Loucy (cell line): ENCODE measurements around the gene RPH3AL.

Source experiments
- H2AFZ ChIP-seq: fragments of 200-600 bp; sonication (generic); 2 replicates; pipeline ENCODE4 v1.6.0; 2016; ENCODE audit warnings: antibody characterized with exemption, mild to moderate bottlenecking, low read length, moderate library complexity
- H3F3A ChIP-seq: fragments of 200-600 bp; 2 replicates; pipeline ENCODE4 v1.6.0; 2016; ENCODE audit warnings: antibody characterized with exemption, low read depth, mild to moderate bottlenecking
- H3K27me3 ChIP-seq: fragments of 200-600 bp; sonication (generic); 2 replicates; pipeline ENCODE4 v1.6.1; 2014; ENCODE audit warnings: low read length, mild to moderate bottlenecking; ENCODE audit not compliant: insufficient read depth, poor library complexity, severe bottlenecking
- H3K36me3 ChIP-seq: fragments of 200-600 bp; sonication (generic); 2 replicates; pipeline ENCODE4 v1.6.1; 2016; ENCODE audit warnings: low read length; ENCODE audit not compliant: insufficient read depth
- H3K4me1 ChIP-seq: fragments of 200-600 bp; sonication (generic); 2 replicates; pipeline ENCODE4 v1.5.1; 2014; ENCODE audit warnings: low read length, mild to moderate bottlenecking; ENCODE audit not compliant: insufficient read depth, poor library complexity, severe bottlenecking
- H3K4me2 ChIP-seq: fragments of 200-600 bp; sonication (generic); 2 replicates; pipeline ENCODE4 v1.6.0; 2014; ENCODE audit warnings: antibody characterized with exemption, low read length, low read depth, mild to moderate bottlenecking; ENCODE audit not compliant: poor library complexity, severe bottlenecking
- H3K4me3 ChIP-seq: fragments of 200-600 bp; sonication (generic); 2 replicates; pipeline ENCODE4 v1.5.1; 2014; ENCODE audit warnings: low read length, mild to moderate bottlenecking, mixed read lengths; ENCODE audit not compliant: poor library complexity, severe bottlenecking
- H3K79me2 ChIP-seq: fragments of 200-600 bp; sonication (generic); 2 replicates; pipeline ENCODE4 v1.6.1; 2014; ENCODE audit warnings: low read length; ENCODE audit not compliant: insufficient read depth
- H3K9ac ChIP-seq: fragments of 200-600 bp; sonication (generic); 2 replicates; pipeline ENCODE4 v1.6.0; 2014; ENCODE audit warnings: mild to moderate bottlenecking, low read depth, low read length, moderate library complexity; ENCODE audit not compliant: poor library complexity, severe bottlenecking
- H3K9me2 ChIP-seq: fragments of 200-600 bp; sonication (generic); replicated peaks from 2 replicates; pipeline ENCODE4 v1.6.1; 2016; ENCODE audit warnings: low read depth, low read length, mixed read lengths
- H3K9me3 ChIP-seq: fragments of 200-600 bp; sonication (generic); 2 replicates; pipeline ENCODE4 v1.6.1; 2014; ENCODE audit warnings: mild to moderate bottlenecking, antibody characterized with exemption, low read length, low read depth; ENCODE audit not compliant: insufficient read depth
- H4K20me1 ChIP-seq: fragments of 200-600 bp; sonication (generic); 2 replicates; pipeline ENCODE4 v1.6.0; 2014; ENCODE audit warnings: antibody characterized with exemption, low read length, mild to moderate bottlenecking; ENCODE audit not compliant: insufficient read depth, poor library complexity, severe bottlenecking
- EZH2phosphoT487 ChIP-seq: fragments of 200-600 bp; IDR thresholded peaks from 2 replicates; pipeline ENCODE4 v1.6.1; 2018; ENCODE audit warnings: antibody characterized with exemption, mild to moderate bottlenecking, moderate library complexity, borderline replicate concordance
- TF ChIP-seq, protein P1 (sequence below): fragments of 200-600 bp; sonication (generic); conservative IDR thresholded peaks from 2 replicates; pipeline ENCODE4 v1.5.1; 2014; ENCODE audit warnings: mild to moderate bottlenecking, antibody characterized with exemption, low read length

Gene RPH3AL

DNA sequence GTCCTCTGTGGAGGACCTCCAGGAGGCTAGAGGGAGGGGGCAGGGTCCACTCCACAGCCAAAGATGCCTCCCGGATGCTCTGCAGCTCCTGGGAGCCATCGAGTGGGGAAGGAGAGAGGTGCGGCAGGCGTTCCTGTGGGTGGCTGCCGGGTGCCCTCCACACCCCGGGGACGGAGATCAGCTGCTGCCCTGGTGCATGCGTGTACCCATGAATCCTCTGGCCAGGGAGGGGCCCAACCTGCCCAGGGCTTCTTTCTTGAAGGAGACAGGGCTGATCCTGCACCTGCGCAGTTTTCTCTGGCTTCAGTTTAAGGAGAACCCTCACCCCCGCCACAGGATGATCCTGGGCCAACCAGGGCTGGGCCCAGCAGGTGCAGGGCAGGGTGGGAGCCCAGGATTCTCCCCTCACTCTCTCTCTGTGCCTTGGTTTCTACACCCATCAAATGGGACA, 137.7 kb downstream of the RPH3AL start:
- Histone ChIP-seq H4K20me1 (no peaks in the 10 kb centered on the region), H3K9ac (no peak overlapping the region), H3K27me3 (no peaks in the 10 kb centered on the region), H3K4me2 (no peak overlapping the region), H3K9me2 (no peaks in the 10 kb centered on the region), H3K36me3 (no peaks in the 10 kb centered on the region), H2AFZ (no peak overlapping the region), H3K79me2 (no peaks in the 10 kb centered on the region), H3K4me1 (no peaks in the 10 kb centered on the region), H3K4me3 (no peak overlapping the region), H3K9me3 (peaks cover 7% of the 10 kb centered on the region; the same call in 1 of the 2 replicates), H3F3A (no peaks in the 10 kb centered on the region)
- TF ChIP-seq EZH2phosphoT487, result no peak
- TF ChIP-seq, protein P1, sequence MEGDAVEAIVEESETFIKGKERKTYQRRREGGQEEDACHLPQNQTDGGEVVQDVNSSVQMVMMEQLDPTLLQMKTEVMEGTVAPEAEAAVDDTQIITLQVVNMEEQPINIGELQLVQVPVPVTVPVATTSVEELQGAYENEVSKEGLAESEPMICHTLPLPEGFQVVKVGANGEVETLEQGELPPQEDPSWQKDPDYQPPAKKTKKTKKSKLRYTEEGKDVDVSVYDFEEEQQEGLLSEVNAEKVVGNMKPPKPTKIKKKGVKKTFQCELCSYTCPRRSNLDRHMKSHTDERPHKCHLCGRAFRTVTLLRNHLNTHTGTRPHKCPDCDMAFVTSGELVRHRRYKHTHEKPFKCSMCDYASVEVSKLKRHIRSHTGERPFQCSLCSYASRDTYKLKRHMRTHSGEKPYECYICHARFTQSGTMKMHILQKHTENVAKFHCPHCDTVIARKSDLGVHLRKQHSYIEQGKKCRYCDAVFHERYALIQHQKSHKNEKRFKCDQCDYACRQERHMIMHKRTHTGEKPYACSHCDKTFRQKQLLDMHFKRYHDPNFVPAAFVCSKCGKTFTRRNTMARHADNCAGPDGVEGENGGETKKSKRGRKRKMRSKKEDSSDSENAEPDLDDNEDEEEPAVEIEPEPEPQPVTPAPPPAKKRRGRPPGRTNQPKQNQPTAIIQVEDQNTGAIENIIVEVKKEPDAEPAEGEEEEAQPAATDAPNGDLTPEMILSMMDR, result no peak

DNA sequence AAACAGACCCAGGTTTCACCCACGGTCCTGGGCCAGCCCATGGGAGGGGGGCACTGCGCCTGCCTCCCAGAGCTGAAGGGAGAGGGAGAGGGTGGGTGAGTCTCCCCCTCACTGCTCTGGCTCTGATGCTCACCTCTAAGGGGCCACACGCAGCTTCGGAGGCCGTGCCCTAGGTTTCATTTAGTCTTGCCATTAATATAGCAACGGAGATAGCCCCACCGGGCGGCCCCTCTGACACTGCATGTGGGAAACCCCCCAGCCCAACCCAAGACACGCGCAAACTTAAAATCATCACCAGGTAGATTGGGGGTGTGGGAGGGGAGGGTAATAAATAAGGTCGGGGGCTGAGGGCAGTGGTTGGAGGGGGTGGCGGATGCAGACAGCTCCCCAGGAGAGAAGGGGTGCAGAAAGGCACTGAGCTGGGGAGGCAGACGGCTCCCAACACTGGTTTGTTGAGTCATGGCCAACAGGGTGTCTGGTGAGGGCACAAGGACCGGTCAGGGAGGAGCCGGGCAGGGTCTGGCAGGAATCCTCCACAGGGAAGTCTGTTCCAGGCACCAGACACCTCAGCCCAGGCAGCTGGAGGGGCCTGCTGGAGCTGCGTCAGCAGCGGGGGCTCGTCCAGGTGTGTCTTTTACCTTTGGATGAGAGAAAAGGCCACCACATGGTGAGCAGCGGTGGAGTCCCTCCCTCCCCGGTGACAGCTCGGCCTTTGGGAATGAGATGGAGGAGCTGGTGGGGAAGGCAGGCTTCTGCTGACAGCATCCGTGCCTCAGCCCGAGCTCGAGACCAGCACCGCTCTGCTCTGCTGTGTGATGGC, 139.1 kb downstream of the RPH3AL start:
- Histone ChIP-seq H3K9ac (no peak overlapping the region), H3K4me1 (no peaks in the 10 kb centered on the region), H3K9me2 (no peaks in the 10 kb centered on the region), H3K79me2 (no peaks in the 10 kb centered on the region), H3F3A (no peaks in the 10 kb centered on the region), H3K4me3 (no peak overlapping the region), H3K9me3 (peaks cover 6% of the 10 kb centered on the region; the same call in 1 of the 2 replicates), H3K4me2 (no peak overlapping the region), H4K20me1 (no peaks in the 10 kb centered on the region), H3K27me3 (no peaks in the 10 kb centered on the region), H3K36me3 (no peaks in the 10 kb centered on the region), H2AFZ (no peak overlapping the region)
- TF ChIP-seq, protein P1, result no peak
- no peak for TF ChIP-seq EZH2phosphoT487

DNA sequence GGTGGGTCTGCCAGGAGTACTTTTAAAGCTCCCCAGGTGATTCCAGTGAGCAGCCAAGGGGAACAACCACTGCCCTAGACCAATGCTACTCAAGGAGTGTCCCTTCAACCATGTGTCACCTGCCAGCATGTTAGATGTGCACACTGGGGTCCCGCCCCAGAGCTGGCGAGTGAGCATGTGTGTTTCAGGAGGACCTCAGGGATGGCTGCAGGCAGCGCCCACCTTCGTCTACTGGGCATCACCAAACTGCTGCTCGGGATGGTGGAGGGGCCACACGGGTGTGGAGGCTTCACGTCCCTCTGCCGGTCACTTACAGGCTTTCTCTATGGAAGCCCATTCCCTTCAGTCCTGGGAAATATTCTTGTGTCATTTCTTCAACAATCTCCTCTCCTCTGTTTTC, 142.2 kb downstream of the RPH3AL start:
- no peak overlapping the region for H3K4me3 ChIP-seq
- H3K79me2 ChIP-seq, result no peaks in the 10 kb centered on the region
- no peaks in the 10 kb centered on the region for H3K36me3 ChIP-seq
- no peaks in the 10 kb centered on the region for H3F3A ChIP-seq
- H3K9me2 ChIP-seq, result no peaks in the 10 kb centered on the region
- H3K4me1 ChIP-seq, result no peaks in the 10 kb centered on the region
- peaks cover 12% of the 10 kb centered on the region; the same call in 1 of the 2 replicates for H3K9me3 ChIP-seq
- H3K4me2 ChIP-seq, result no peak overlapping the region
- no peaks in the 10 kb centered on the region for H3K27me3 ChIP-seq
- TF ChIP-seq, protein P1, result no peak
- TF ChIP-seq EZH2phosphoT487, result no peak
- no peak overlapping the region for H2AFZ ChIP-seq
- H3K9ac ChIP-seq, result no peak overlapping the region
- H4K20me1 ChIP-seq, result no peaks in the 10 kb centered on the region
